H9 (cell line): ENCODE measurements around the gene CYP27A1. TPM values are rescaled to one million over a fixed set of nuclear protein-coding genes. Genes with fewer than 3 reads are reported as not detected.
A peak's percentile ranks its signal among the peaks of the same experiment; 100 is the strongest.

Source experiments
- DNase-seq: peaks from one replicate; pipeline ENCODE4 v3.0.0-alpha.2; 2017
- H2AFZ ChIP-seq: one replicate; pipeline ENCODE4 v1.6.1; 2013; ENCODE audit warnings: mild to moderate bottlenecking, low read length, control low read depth, moderate library complexity
- H2AK5ac ChIP-seq: 2 replicates; pipeline ENCODE4 v1.6.1; 2013; ENCODE audit warnings: low read length, control low read depth, mixed read lengths; ENCODE audit not compliant: insufficient read length
- H2BK120ac ChIP-seq: one replicate; pipeline ENCODE4 v1.6.1; 2013; ENCODE audit warnings: low read depth, mild to moderate bottlenecking, low read length, control low read depth, inconsistent platforms; ENCODE audit not compliant: poor library complexity, severe bottlenecking
- H2BK12ac ChIP-seq: 2 replicates; pipeline ENCODE4 v1.6.1; 2013; ENCODE audit warnings: low read length, control low read depth, mixed read lengths, low read depth; ENCODE audit not compliant: insufficient read length
- H2BK15ac ChIP-seq: 2 replicates; pipeline ENCODE4 v1.6.1; 2013; ENCODE audit warnings: low read depth, low read length, control low read depth
- H2BK20ac ChIP-seq: one replicate; pipeline ENCODE4 v1.6.1; 2013; ENCODE audit warnings: low read depth, mild to moderate bottlenecking, low read length, control low read depth, inconsistent platforms; ENCODE audit not compliant: poor library complexity, severe bottlenecking
- H2BK5ac ChIP-seq: 2 replicates; pipeline ENCODE4 v1.6.1; 2013; ENCODE audit warnings: low read length, control low read depth, mixed read lengths; ENCODE audit not compliant: insufficient read length
- H3K14ac ChIP-seq: 2 replicates; pipeline ENCODE4 v1.6.1; 2013; ENCODE audit warnings: low read length, control low read depth; ENCODE audit not compliant: insufficient read depth
- H3K18ac ChIP-seq: 2 replicates; pipeline ENCODE4 v1.6.1; 2013; ENCODE audit warnings: low read depth, mild to moderate bottlenecking, mixed read lengths, low read length, control low read depth; ENCODE audit not compliant: insufficient read length
- H3K23ac ChIP-seq: 2 replicates; pipeline ENCODE4 v1.6.1; 2013; ENCODE audit warnings: low read length, control low read depth, mixed read lengths, low read depth; ENCODE audit not compliant: insufficient read length
- H3K23me2 ChIP-seq: 2 replicates; pipeline ENCODE4 v1.6.1; 2013; ENCODE audit warnings: low read depth, mild to moderate bottlenecking, mixed read lengths, low read length, control low read depth; ENCODE audit not compliant: insufficient read length, poor library complexity, severe bottlenecking
- H3K27ac ChIP-seq: 2 replicates; pipeline ENCODE4 v1.5.1; 2013; ENCODE audit warnings: low read length, control low read depth, mixed read lengths, low read depth; ENCODE audit not compliant: insufficient read length
- H3K27me3 ChIP-seq: 2 replicates; pipeline ENCODE4 v1.6.1; 2013; ENCODE audit warnings: low read length, control low read depth, inconsistent platforms; ENCODE audit not compliant: insufficient read depth
- H3K4ac ChIP-seq: 2 replicates; pipeline ENCODE4 v1.6.1; 2013; ENCODE audit warnings: low read depth, mild to moderate bottlenecking, control low read depth, inconsistent platforms, low read length, moderate library complexity
- H3K4me1 ChIP-seq: 2 replicates; pipeline ENCODE4 v1.6.1; 2013; ENCODE audit warnings: low read length, control low read depth, inconsistent platforms; ENCODE audit not compliant: insufficient read depth
- H3K4me2 ChIP-seq: 2 replicates; pipeline ENCODE4 v1.6.1; 2013; ENCODE audit warnings: low read length, control low read depth, mixed read lengths; ENCODE audit not compliant: insufficient read length, insufficient read depth
- H3K56ac ChIP-seq: 2 replicates; pipeline ENCODE4 v1.6.1; 2013; ENCODE audit warnings: low read depth, mild to moderate bottlenecking, mixed read lengths, low read length, control low read depth; ENCODE audit not compliant: insufficient read length
- H3K79me1 ChIP-seq: 2 replicates; pipeline ENCODE4 v1.6.1; 2013; ENCODE audit warnings: low read depth, mild to moderate bottlenecking, moderate library complexity, low read length, control low read depth, inconsistent platforms; ENCODE audit not compliant: insufficient read depth, poor library complexity, severe bottlenecking
- H3K79me2 ChIP-seq: 2 replicates; pipeline ENCODE4 v1.6.1; 2013; ENCODE audit warnings: low read length, control low read depth, inconsistent platforms; ENCODE audit not compliant: insufficient read depth
- H3K9ac ChIP-seq: 2 replicates; pipeline ENCODE4 v1.6.1; 2013; ENCODE audit warnings: low read length, control low read depth, mixed read lengths; ENCODE audit not compliant: insufficient read length; ENCODE audit errors: extremely low read depth
- H3K9me3 ChIP-seq: one replicate; pipeline ENCODE4 v1.6.1; 2013; ENCODE audit warnings: low read depth, low read length, inconsistent platforms; ENCODE audit not compliant: control insufficient read depth
- H3T11ph ChIP-seq: one replicate; pipeline ENCODE4 v1.6.1; 2013; ENCODE audit warnings: mild to moderate bottlenecking, low read length, control low read depth, inconsistent platforms
- H4K20me1 ChIP-seq: one replicate; pipeline ENCODE4 v1.6.1; 2013; ENCODE audit not compliant: control insufficient read depth, insufficient read length, insufficient read depth
- H4K5ac ChIP-seq: 2 replicates; pipeline ENCODE4 v1.6.1; 2013; ENCODE audit warnings: low read depth, mild to moderate bottlenecking, mixed read lengths, low read length, control low read depth; ENCODE audit not compliant: insufficient read length
- H4K8ac ChIP-seq: replicated peaks from 2 replicates; pipeline ENCODE4 v1.6.1; 2013; ENCODE audit warnings: low read length, control low read depth, mixed read lengths, low read depth; ENCODE audit not compliant: insufficient read length
- H4K91ac ChIP-seq: 2 replicates; pipeline ENCODE4 v1.6.1; 2013; ENCODE audit warnings: low read depth, mild to moderate bottlenecking, moderate library complexity, mixed read lengths, low read length, control low read depth; ENCODE audit not compliant: insufficient read length
- H3K27ac Mint-ChIP-seq, 3 experiments: 2 replicates in 2 of 3; 3 replicates in 1 of 3; pipeline ENCODE4 v1.8.0; 2020 to 2021; ENCODE audit warnings: mixed read lengths in 3 of 3, mild to moderate bottlenecking in 1 of 3, moderate library complexity in 1 of 3
- H3K27me3 Mint-ChIP-seq: 2 replicates; pipeline ENCODE4 v1.8.0; 2021; ENCODE audit warnings: low read depth, mild to moderate bottlenecking, moderate library complexity, mixed read lengths
- H3K36me3 Mint-ChIP-seq, 3 experiments: 2 replicates in 2 of 3; 3 replicates in 1 of 3; pipeline ENCODE4 v1.8.0; 2020 to 2021; ENCODE audit warnings: low read depth in 3 of 3, mixed read lengths in 3 of 3; ENCODE audit not compliant: insufficient read depth in 1 of 3
- H3K4me1 Mint-ChIP-seq, 2 experiments: 2 replicates each; pipeline ENCODE4 v1.8.0; 2020; ENCODE audit warnings: mixed read lengths in 2 of 2
- H3K4me3 Mint-ChIP-seq, 2 experiments: 2 replicates in 1 of 2; 3 replicates in 1 of 2; pipeline ENCODE4 v1.8.0; 2020 to 2021; ENCODE audit warnings: mild to moderate bottlenecking in 2 of 2, mixed read lengths in 2 of 2, moderate library complexity in 1 of 2
- H3K9me3 Mint-ChIP-seq, 2 experiments: 2 replicates in 1 of 2; 3 replicates in 1 of 2; pipeline ENCODE4 v1.8.0; 2020; ENCODE audit warnings: mild to moderate bottlenecking in 2 of 2, mixed read lengths in 2 of 2, moderate library complexity in 1 of 2
- CTCF ChIP-seq: fragments of 200-600 bp; sonication (generic); conservative IDR thresholded peaks from 3 replicates; pipeline ENCODE4 v1.8.0; 2021; ENCODE audit warnings: antibody characterized with exemption, mild to moderate bottlenecking
- WGBS: extraction: QIAGEN DNeasy Blood & Tissue Kit; methylation state at CpG from one replicate; pipeline ENCODE4 v1.1.7; 2013; ENCODE audit warnings: missing lambda C conversion rate, low lambda C conversion rate, mixed read lengths; ENCODE audit not compliant: insufficient read length; ENCODE audit errors: extremely low coverage; 5-methylcytosine and 5-hydroxymethylcytosine counted together
- total RNA-seq: library from RNA; stranded (reverse); gene quantifications from 2 replicates; pipeline ENCODE4 v1.2.1, GENCODE V29; 2021

CYP27A1 gene
- total RNA-seq, 1 experiment from 2014 or later: 3.1 TPM

- DNase-seq: no peak
- H2BK15ac ChIP-seq: no peak overlapping the region
- no peaks in the 10 kb centered on the region for H3K9me3 ChIP-seq
- no peak overlapping the region for H3K18ac ChIP-seq
- no peak overlapping the region for H2AFZ ChIP-seq
- no peak overlapping the region for H2BK120ac ChIP-seq
- H3K4ac ChIP-seq: no peak overlapping the region
- no CpG with 5 or more reads among the region's 12 CpGs for WGBS
- no peak overlapping the region for H2AK5ac ChIP-seq
- no peak overlapping the region for H4K8ac ChIP-seq
- Mint-ChIP-seq H3K27ac (peak overlapping the region in 1 of 3 experiments; percentile 33; a peak in 1 of 7 replicates), H3K36me3 (peaks cover 0 to under 1% (median 0%) of the 10 kb centered on the region in 3 experiments; a peak in 3 of 7 replicates), H3K4me3 (no peak overlapping the region), H3K4me1 (peaks cover 22 to 29% of the 10 kb centered on the region in 2 experiments), H3K9me3 (peaks cover 0 to 3% of the 10 kb centered on the region in 2 experiments; a peak in 2 of 5 replicates), H3K27me3 (peaks cover 3% of the 10 kb centered on the region; the same call in 1 of the 2 replicates)
- H3K23me2 ChIP-seq: no peaks in the 10 kb centered on the region
- no peaks in the 10 kb centered on the region for H4K20me1 ChIP-seq
- no peaks in the 10 kb centered on the region for H3K79me1 ChIP-seq
- no peak overlapping the region for H4K5ac ChIP-seq
- no peak for TF ChIP-seq CTCF
- H2BK5ac ChIP-seq: no peak overlapping the region
- H2BK20ac ChIP-seq: no peak overlapping the region
- no peak overlapping the region for H4K91ac ChIP-seq
- no peak overlapping the region for H3K23ac ChIP-seq
- no peak overlapping the region for H2BK12ac ChIP-seq
- H3K27ac ChIP-seq: no peak overlapping the region
- no peaks in the 10 kb centered on the region for H3K79me2 ChIP-seq
- no peak overlapping the region for H3K4me2 ChIP-seq
- no peak overlapping the region for H3K56ac ChIP-seq
- H3K9ac ChIP-seq: no peak overlapping the region
- no peaks in the 10 kb centered on the region; the same call in 1 of the 2 replicates for H3K4me1 ChIP-seq
- H3K27me3 ChIP-seq: no peaks in the 10 kb centered on the region
- H3T11ph ChIP-seq: no peak overlapping the region
- H3K14ac ChIP-seq: no peak overlapping the region
Measured at GRCh38 chr2:218798767-218799504, 17.0 kb downstream of the CYP27A1 start.
